Esophagus muscularis mucosa (tissue), 4 donors: ENCODE measurements around the gene PEAK3. TPM values are rescaled to one million over a fixed set of nuclear protein-coding genes. Genes with fewer than 3 reads are reported as not detected.

Source experiments
- DNase-seq: peaks from one replicate; pipeline ENCODE4 v3.0.0-alpha.2; 2017; ENCODE audit errors: extremely low spot score
- H3K27ac ChIP-seq, 4 donors: fragments of 200-600 bp; sonication (generic); replicated peaks in 1 of 4; 1 replicate in 3 of 4; 2 replicates in 1 of 4; pipeline ENCODE4 v1.5.1; 2016 to 2019; ENCODE audit warnings: mild to moderate bottlenecking in 1 of 4
- H3K27me3 ChIP-seq, 4 donors: fragments of 200-600 bp; sonication (generic); one replicate each; pipeline versions ENCODE4 v1.5.1 to v1.6.0; 2016 to 2019
- H3K36me3 ChIP-seq, 4 donors: fragments of 200-600 bp; sonication (generic); one replicate each; pipeline ENCODE4 v1.5.1; 2016 to 2019
- H3K4me1 ChIP-seq, 4 donors: fragments of 200-600 bp; sonication (generic); one replicate each; pipeline ENCODE4 v1.5.1; 2016 to 2019
- H3K4me3 ChIP-seq, 4 donors: fragments of 200-600 bp; sonication (generic); 1 replicate in 2 of 4; 2 replicates in 2 of 4; pipeline ENCODE4 v1.5.1; 2016 to 2019; ENCODE audit warnings: mild to moderate bottlenecking in 4 of 4, moderate library complexity in 1 of 4
- H3K9me3 ChIP-seq, 4 donors: fragments of 200-600 bp; sonication (generic); 1 replicate in 3 of 4; 2 replicates in 1 of 4; pipeline ENCODE4 v1.5.1; 2016 to 2019
- EP300 ChIP-seq: sonication (generic); formaldehyde crosslinking; IDR thresholded peaks from one replicate; pipeline ENCODE4 v1.6.1; 2017; ENCODE audit warnings: antibody characterized with exemption
- POLR2A ChIP-seq: fragments of 450-650 bp; IDR thresholded peaks from one replicate; pipeline ENCODE4 v1.6.1; 2017; ENCODE audit warnings: antibody characterized with exemption, moderate library complexity, mild to moderate bottlenecking, low read depth
- POLR2AphosphoS5 ChIP-seq, 2 donors: sonication (generic); formaldehyde crosslinking; IDR thresholded peaks; one replicate each; pipeline ENCODE4 v1.6.1; 2017; ENCODE audit warnings: antibody characterized with exemption in 2 of 2
- WGBS: methylation state at CpG from one replicate; pipeline ENCODE4 v1.1.5; 2018; 5-methylcytosine and 5-hydroxymethylcytosine counted together
- intact Hi-C: fragments of 100-400 bp; cut with DNase I; formaldehyde crosslinking; loops from one replicate; pipeline ENCODE4 v1.15.1; 2023
- total RNA-seq, 4 donors: library from RNA; depleted of rRNA; stranded (reverse); fragments of >200 nt; gene quantifications; one replicate each; pipeline versions ENCODE4 v1.1.0 to v1.2.1, GENCODE V29; 2016
- TF ChIP-seq, protein P1 (sequence below), 3 experiments: fragments of 200-600 bp in 2 of 3; fragments of 450-650 bp in 1 of 3; sonication (generic) in 2 of 3; IDR thresholded peaks; one replicate each; pipeline ENCODE4 v1.5.1; 2017 to 2019; ENCODE audit warnings: antibody characterized with exemption in 3 of 3, mild to moderate bottlenecking in 2 of 3, moderate library complexity in 1 of 3

PEAK3 gene
- total RNA-seq, 4 donors from 2014 or later: 0.78 to 2.3 (median 1.3) TPM

GRCh38 chr19:2320939-2321338 is 39.0 kb upstream of the PEAK3 start:
- no peak for DNase-seq
- intact Hi-C loops: no loop called here
- Histone ChIP-seq H3K27ac (no peak overlapping the region), H3K4me3 (no peak overlapping the region), H3K36me3 (peaks cover 5 to 50% (median 49%) of the 10 kb centered on the region in 4 donors), H3K4me1 (peaks cover 0 to 7% (median 3%) of the 10 kb centered on the region in 4 donors), H3K27me3 (no peaks in the 10 kb centered on the region), H3K9me3 (no peaks in the 10 kb centered on the region)
- 88% methylated on average over 10 of the region's 12 CpGs for WGBS
- TF ChIP-seq EP300: no peak
- TF ChIP-seq POLR2A: no peak
- TF ChIP-seq, protein P1, sequence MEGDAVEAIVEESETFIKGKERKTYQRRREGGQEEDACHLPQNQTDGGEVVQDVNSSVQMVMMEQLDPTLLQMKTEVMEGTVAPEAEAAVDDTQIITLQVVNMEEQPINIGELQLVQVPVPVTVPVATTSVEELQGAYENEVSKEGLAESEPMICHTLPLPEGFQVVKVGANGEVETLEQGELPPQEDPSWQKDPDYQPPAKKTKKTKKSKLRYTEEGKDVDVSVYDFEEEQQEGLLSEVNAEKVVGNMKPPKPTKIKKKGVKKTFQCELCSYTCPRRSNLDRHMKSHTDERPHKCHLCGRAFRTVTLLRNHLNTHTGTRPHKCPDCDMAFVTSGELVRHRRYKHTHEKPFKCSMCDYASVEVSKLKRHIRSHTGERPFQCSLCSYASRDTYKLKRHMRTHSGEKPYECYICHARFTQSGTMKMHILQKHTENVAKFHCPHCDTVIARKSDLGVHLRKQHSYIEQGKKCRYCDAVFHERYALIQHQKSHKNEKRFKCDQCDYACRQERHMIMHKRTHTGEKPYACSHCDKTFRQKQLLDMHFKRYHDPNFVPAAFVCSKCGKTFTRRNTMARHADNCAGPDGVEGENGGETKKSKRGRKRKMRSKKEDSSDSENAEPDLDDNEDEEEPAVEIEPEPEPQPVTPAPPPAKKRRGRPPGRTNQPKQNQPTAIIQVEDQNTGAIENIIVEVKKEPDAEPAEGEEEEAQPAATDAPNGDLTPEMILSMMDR (IDR thresholded peaks at IDR 0.05): no peak
- TF ChIP-seq POLR2AphosphoS5 (IDR thresholded peaks at IDR 0.05): no peak

GRCh38 chr19:2320049-2320448 is 38.1 kb upstream of the PEAK3 start:
- peaks cover 0 to 7% (median 3%) of the 10 kb centered on the region in 4 donors for H3K4me1 ChIP-seq
- no peak overlapping the region for H3K27ac ChIP-seq
- DNase-seq: no peak
- H3K27me3 ChIP-seq: no peaks in the 10 kb centered on the region
- 72% methylated on average over 6 of the region's 12 CpGs for WGBS
- H3K9me3 ChIP-seq: peaks cover 0 to 7% (median 5%) of the 10 kb centered on the region in 4 donors
- H3K36me3 ChIP-seq: peaks cover 5 to 41% (median 40%) of the 10 kb centered on the region in 4 donors
- intact Hi-C loops: no loop called here
- no peak for TF ChIP-seq EP300
- no peak for TF ChIP-seq POLR2A
- TF ChIP-seq POLR2AphosphoS5 (IDR thresholded peaks at IDR 0.05): no peak
- TF ChIP-seq, protein P1 (IDR thresholded peaks at IDR 0.05): no peak
- no peak overlapping the region for H3K4me3 ChIP-seq

DNA sequence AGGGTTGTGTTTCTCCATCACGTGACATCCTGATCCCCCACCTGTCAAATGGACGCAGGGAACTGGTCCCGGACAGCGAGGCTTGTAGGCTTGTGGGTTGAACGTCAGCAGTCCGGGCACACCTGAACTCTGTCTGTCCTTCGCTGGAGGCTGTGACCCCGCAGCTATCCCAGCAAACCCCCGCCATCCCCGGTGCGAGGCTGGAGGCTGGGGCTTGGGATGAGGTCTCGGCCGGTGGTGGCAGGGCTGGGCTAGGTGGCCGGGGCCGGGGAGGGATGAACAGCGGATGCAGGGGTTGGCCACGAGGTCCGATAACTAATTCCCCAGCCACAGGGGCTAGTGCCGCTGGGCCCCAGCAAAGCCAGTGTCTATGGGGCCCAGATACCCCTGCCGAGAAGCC is 37.6 kb upstream of the PEAK3 start:
- Histone ChIP-seq H3K4me1 (peaks cover 0 to 7% (median 3%) of the 10 kb centered on the region in 4 donors), H3K4me3 (no peak overlapping the region), H3K9me3 (peaks cover 0 to 12% (median 8%) of the 10 kb centered on the region in 4 donors), H3K27ac (no peak overlapping the region), H3K27me3 (no peaks in the 10 kb centered on the region), H3K36me3 (peaks cover 5 to 36% (median 35%) of the 10 kb centered on the region in 4 donors)
- WGBS: 96% methylated on average over 11 of the region's 20 CpGs
- DNase-seq: no peak
- intact Hi-C loops: no loop called here
- TF ChIP-seq EP300 (no peak), POLR2A (no peak), POLR2AphosphoS5 (IDR thresholded peaks at IDR 0.05) (no peak)
- TF ChIP-seq, protein P1 (IDR thresholded peaks at IDR 0.05): no peak

- DNase-seq: no peak
These were observed 36.9 kb upstream of the PEAK3 start for GRCh38 chr19:2318923-2319322.

More at GRCh38 chr19:2318923-2319322, 36.9 kb upstream of the PEAK3 start:
- TF ChIP-seq POLR2A (no peak), EP300 (no peak), POLR2AphosphoS5 (IDR thresholded peaks at IDR 0.05) (no peak)
- TF ChIP-seq, protein P1 (IDR thresholded peaks at IDR 0.05): no peak
- 92% methylated on average over 6 of the region's 6 CpGs for WGBS
- Histone ChIP-seq H3K27me3 (peaks cover 0 to 2% (median 0%) of the 10 kb centered on the region in 4 donors), H3K4me1 (peaks cover 0 to 7% (median 3%) of the 10 kb centered on the region in 4 donors), H3K27ac (no peak overlapping the region), H3K4me3 (no peak overlapping the region), H3K9me3 (peaks cover 0 to 14% (median 9%) of the 10 kb centered on the region in 4 donors), H3K36me3 (peaks cover 5 to 30% (median 29%) of the 10 kb centered on the region in 4 donors)
- intact Hi-C loops: no loop called here
